Cardiac fibroblast (primary cell): ENCODE results near the gene PPM1F.

ENCODE experiments used
- DNase-seq, 2 donors: peaks; one replicate each; pipeline versions ENCODE4 v3.0.0 to v3.0.0-alpha.2; 2010; ENCODE audit warnings: low read depth in 2 of 2
- H3K4me3 ChIP-seq, 2 donors: replicated peaks in 1 of 2; 1 replicate in 1 of 2; 2 replicates in 1 of 2; pipeline ENCODE4 v1.5.1; 2011; ENCODE audit warnings: low read depth in 2 of 2, low read length in 2 of 2, mild to moderate bottlenecking in 2 of 2, moderate library complexity in 1 of 2
- CTCF ChIP-seq: IDR thresholded peaks from one replicate; pipeline ENCODE4 v1.5.1; 2011; ENCODE audit warnings: low read depth, mild to moderate bottlenecking, low read length, inconsistent platforms

The PPM1F gene

GRCh38 chr22:21951931-21952465 is 650 bp downstream of the PPM1F start:
- peak; percentile 48 to 56 for DNase-seq
- no peak for TF ChIP-seq CTCF
- peak overlapping the region; percentile 74 to 79 for H3K4me3 ChIP-seq

GRCh38 chr22:21951062-21951461 is 1.6 kb downstream of the PPM1F start:
- DNase-seq, result no peak
- no peak overlapping the region for H3K4me3 ChIP-seq
- no peak for TF ChIP-seq CTCF

- TF ChIP-seq CTCF, result no peak
- no peak overlapping the region for H3K4me3 ChIP-seq
- DNase-seq, result no peak
Observed at GRCh38 chr22:21949948-21950347, 2.7 kb downstream of the PPM1F start.

GRCh38 chr22:21949569-21949918 is 3.1 kb downstream of the PPM1F start:
- no peak for TF ChIP-seq CTCF
- no peak for DNase-seq
- H3K4me3 ChIP-seq, result no peak overlapping the region

- peak in 1 of 2 donors; percentile 20 for DNase-seq
- no peak for TF ChIP-seq CTCF
- H3K4me3 ChIP-seq, result no peak overlapping the region
Observed at GRCh38 chr22:21948824-21949568, 3.7 kb downstream of the PPM1F start.

- no peak for DNase-seq
- no peak overlapping the region for H3K4me3 ChIP-seq
- TF ChIP-seq CTCF, result no peak
Observed at GRCh38 chr22:21948390-21948789, 4.3 kb downstream of the PPM1F start.
